Measurements from ENCODE around the gene EPS15.

GRCh38 chr1:51305371-51305823 is 213.7 kb downstream of the EPS15 start:
- TF ChIP-seq, protein P1, sequence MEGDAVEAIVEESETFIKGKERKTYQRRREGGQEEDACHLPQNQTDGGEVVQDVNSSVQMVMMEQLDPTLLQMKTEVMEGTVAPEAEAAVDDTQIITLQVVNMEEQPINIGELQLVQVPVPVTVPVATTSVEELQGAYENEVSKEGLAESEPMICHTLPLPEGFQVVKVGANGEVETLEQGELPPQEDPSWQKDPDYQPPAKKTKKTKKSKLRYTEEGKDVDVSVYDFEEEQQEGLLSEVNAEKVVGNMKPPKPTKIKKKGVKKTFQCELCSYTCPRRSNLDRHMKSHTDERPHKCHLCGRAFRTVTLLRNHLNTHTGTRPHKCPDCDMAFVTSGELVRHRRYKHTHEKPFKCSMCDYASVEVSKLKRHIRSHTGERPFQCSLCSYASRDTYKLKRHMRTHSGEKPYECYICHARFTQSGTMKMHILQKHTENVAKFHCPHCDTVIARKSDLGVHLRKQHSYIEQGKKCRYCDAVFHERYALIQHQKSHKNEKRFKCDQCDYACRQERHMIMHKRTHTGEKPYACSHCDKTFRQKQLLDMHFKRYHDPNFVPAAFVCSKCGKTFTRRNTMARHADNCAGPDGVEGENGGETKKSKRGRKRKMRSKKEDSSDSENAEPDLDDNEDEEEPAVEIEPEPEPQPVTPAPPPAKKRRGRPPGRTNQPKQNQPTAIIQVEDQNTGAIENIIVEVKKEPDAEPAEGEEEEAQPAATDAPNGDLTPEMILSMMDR (IDR thresholded peaks at IDR 0.05) = no peak
- no peak for TF ChIP-seq POLR2A (IDR thresholded peaks at IDR 0.05)

Measured in transverse colon (tissue), 3 donors.